ENCODE results near the gene MOB3B. TPM values are rescaled to one million over a fixed set of nuclear protein-coding genes. Genes with fewer than 3 reads are reported as not detected.

The MOB3B gene
- total and polyA plus RNA-seq, 10 of the 15 experiments (the other 5 are each of a cell fraction or from before 2014, with no cell fraction given) = 0.44 to 2.7 (median 0.91) TPM

- no peak for TF ChIP-seq NKRF (conservative IDR thresholded peaks at IDR 0.05)
- no peak for TF ChIP-seq SUPT20H (IDR thresholded peaks at IDR 0.05; ENCODE audit: borderline replicate concordance, control insufficient read depth, low read depth, low read length)
- peak; percentile 76 for TF ChIP-seq NFIC (IDR thresholded peaks at IDR 0.05; ENCODE audit: low read depth, low read length)
- TF ChIP-seq EED (IDR thresholded peaks at IDR 0.05; ENCODE audit: low read depth) = peak; percentile 75
- TF ChIP-seq NFYB (IDR thresholded peaks at IDR 0.05; ENCODE audit: insufficient read depth, low read depth, low read length) = no peak
- TF ChIP-seq CEBPB (IDR thresholded peaks at IDR 0.05; ENCODE audit: borderline replicate concordance in 1 of 2, low read depth in 2 of 2, low read length in 2 of 2) = 0 out of 4 replicates have a peak, but pooled peaks of 1 of the 2 experiments have one; percentile 48
- TF ChIP-seq RELB (IDR thresholded peaks at IDR 0.05; ENCODE audit: low read depth) = no peak
- TF ChIP-seq ZNF384 (IDR thresholded peaks at IDR 0.05; ENCODE audit: borderline replicate concordance, low read depth, low read length) = peak; percentile 55; the same call in 1 of the 2 replicates
- 0 out of 2 replicates have a peak, but pooled peaks have one; percentile 4 for TF ChIP-seq RAD21 (IDR thresholded peaks at IDR 0.05; ENCODE audit: insufficient read depth, low read depth, low read length)
- peak; percentile 60; the same call in 1 of the 2 replicates for TF ChIP-seq CBFB (IDR thresholded peaks at IDR 0.05; ENCODE audit: low read depth)
- TF ChIP-seq ATF2 (IDR thresholded peaks at IDR 0.05; ENCODE audit: low read length) = peak; percentile 52; the same call in 1 of the 2 replicates
- no peak for TF ChIP-seq LARP7 (IDR thresholded peaks at IDR 0.05)
- no peak for TF ChIP-seq ZNF207 (IDR thresholded peaks at IDR 0.05; ENCODE audit: borderline replicate concordance)
- TF ChIP-seq RUNX3 (IDR thresholded peaks at IDR 0.05; ENCODE audit: low read length) = peak; percentile 89
- TF ChIP-seq IKZF2 (IDR thresholded peaks at IDR 0.05) = peak; percentile 52 to 60; a peak in 2 of 4 replicates
- no peak for TF ChIP-seq REST (IDR thresholded peaks at IDR 0.05; ENCODE audit: low read depth, low read length)
These were observed 40.3 kb downstream of the MOB3B start (continued) for GRCh38 chr9:27489087-27489876.

Measured in GM12878 (cell line).